ENCODE results near the gene TSPAN4.

The TSPAN4 gene

GRCh38 chr11:855796-856195 lies 13.1 kb downstream of the TSPAN4 start:
- Mint-ChIP-seq H3K4me3 (no peak overlapping the region), H3K4me1 (ENCODE audit: low read depth) (no peaks in the 10 kb centered on the region), H3K9me3 (ENCODE audit: low read depth) (no peaks in the 10 kb centered on the region), H3K36me3 (no peaks in the 10 kb centered on the region), H3K27ac (no peak overlapping the region), H3K27me3 (no peaks in the 10 kb centered on the region)

- H3K36me3 Mint-ChIP-seq, result no peaks in the 10 kb centered on the region
- H3K4me3 Mint-ChIP-seq, result no peak overlapping the region
- H3K27ac Mint-ChIP-seq, result no peak overlapping the region
- H3K9me3 Mint-ChIP-seq (ENCODE audit: low read depth), result no peaks in the 10 kb centered on the region
- H3K4me1 Mint-ChIP-seq (ENCODE audit: low read depth), result no peaks in the 10 kb centered on the region
- no peaks in the 10 kb centered on the region for H3K27me3 Mint-ChIP-seq
These were observed 13.7 kb downstream of the TSPAN4 start for GRCh38 chr11:856397-856796.

GRCh38 chr11:858053-858761 lies 15.6 kb downstream of the TSPAN4 start:
- no peak overlapping the region for H3K4me3 Mint-ChIP-seq
- H3K27me3 Mint-ChIP-seq, result no peaks in the 10 kb centered on the region
- H3K4me1 Mint-ChIP-seq (ENCODE audit: low read depth), result no peaks in the 10 kb centered on the region
- H3K9me3 Mint-ChIP-seq (ENCODE audit: low read depth), result no peaks in the 10 kb centered on the region
- H3K27ac Mint-ChIP-seq, result no peak overlapping the region
- H3K36me3 Mint-ChIP-seq, result no peaks in the 10 kb centered on the region

DNA sequence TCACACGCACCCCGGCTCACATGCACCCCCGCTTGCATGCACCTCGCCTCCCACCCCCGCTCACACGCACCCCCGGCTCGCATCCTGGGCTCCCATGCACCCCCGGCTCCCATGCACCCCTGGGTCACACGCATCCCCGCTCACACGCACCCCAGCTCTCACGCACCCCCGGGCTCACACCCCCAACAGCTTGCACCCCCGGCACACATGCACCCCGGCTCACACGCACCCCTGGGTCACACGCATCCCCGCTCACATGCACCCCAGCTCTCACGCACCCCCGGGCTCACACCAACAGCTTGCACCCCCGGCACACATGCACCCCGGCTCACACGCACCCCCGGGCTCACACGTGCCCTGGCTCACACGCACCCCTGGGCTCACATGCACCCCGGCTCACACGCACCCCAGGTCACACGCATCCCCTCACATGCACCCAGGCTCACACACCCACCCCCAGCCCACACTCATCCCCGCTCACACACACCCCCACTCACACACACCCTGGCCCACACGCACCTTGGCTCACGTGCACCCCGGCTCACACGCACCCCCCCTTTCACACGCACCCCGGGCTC lies 16.2 kb downstream of the TSPAN4 start:
- Mint-ChIP-seq H3K4me1 (ENCODE audit: low read depth) (no peaks in the 10 kb centered on the region), H3K27me3 (no peaks in the 10 kb centered on the region), H3K4me3 (no peak overlapping the region), H3K27ac (no peak overlapping the region), H3K9me3 (ENCODE audit: low read depth) (no peaks in the 10 kb centered on the region), H3K36me3 (no peaks in the 10 kb centered on the region)

GRCh38 chr11:859394-860131 lies 16.9 kb downstream of the TSPAN4 start:
- Mint-ChIP-seq H3K4me1 (ENCODE audit: low read depth) (no peaks in the 10 kb centered on the region), H3K36me3 (no peaks in the 10 kb centered on the region), H3K27me3 (no peaks in the 10 kb centered on the region), H3K9me3 (ENCODE audit: low read depth) (no peaks in the 10 kb centered on the region), H3K27ac (no peak overlapping the region), H3K4me3 (no peak overlapping the region)

GRCh38 chr11:860234-861104 lies 17.8 kb downstream of the TSPAN4 start:
- H3K36me3 Mint-ChIP-seq, result no peaks in the 10 kb centered on the region
- H3K27ac Mint-ChIP-seq, result no peak overlapping the region
- H3K9me3 Mint-ChIP-seq (ENCODE audit: low read depth), result no peaks in the 10 kb centered on the region
- H3K27me3 Mint-ChIP-seq, result no peaks in the 10 kb centered on the region
- H3K4me1 Mint-ChIP-seq (ENCODE audit: low read depth), result no peaks in the 10 kb centered on the region
- H3K4me3 Mint-ChIP-seq, result no peak overlapping the region

GRCh38 chr11:861105-861479 lies 18.4 kb downstream of the TSPAN4 start:
- Mint-ChIP-seq H3K9me3 (ENCODE audit: low read depth) (no peaks in the 10 kb centered on the region), H3K4me1 (ENCODE audit: low read depth) (no peaks in the 10 kb centered on the region), H3K36me3 (no peaks in the 10 kb centered on the region), H3K27me3 (no peaks in the 10 kb centered on the region), H3K4me3 (no peak overlapping the region), H3K27ac (no peak overlapping the region)

- Mint-ChIP-seq H3K9me3 (ENCODE audit: low read depth) (no peaks in the 10 kb centered on the region), H3K27ac (no peak overlapping the region), H3K27me3 (no peaks in the 10 kb centered on the region), H3K4me1 (ENCODE audit: low read depth) (no peaks in the 10 kb centered on the region), H3K4me3 (no peak overlapping the region), H3K36me3 (no peaks in the 10 kb centered on the region)
These were observed 19.5 kb downstream of the TSPAN4 start for GRCh38 chr11:862081-862661.

DNA sequence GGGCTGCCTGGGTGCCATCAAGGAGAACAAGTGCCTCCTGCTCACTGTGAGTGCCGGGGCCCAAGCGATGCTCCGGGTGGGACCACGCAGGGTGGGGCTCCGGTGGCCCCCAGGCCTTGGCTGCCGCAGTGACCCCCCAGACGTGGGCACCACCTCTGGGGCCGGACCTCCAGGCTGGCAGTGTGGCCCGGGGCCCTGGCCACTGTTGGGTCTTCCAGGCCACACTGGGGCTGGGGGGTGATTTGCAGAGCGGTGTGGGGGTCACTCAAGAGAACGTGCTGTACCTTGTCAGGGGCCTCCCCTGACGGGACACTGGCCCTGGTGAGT lies 20.0 kb downstream of the TSPAN4 start:
- H3K27me3 Mint-ChIP-seq, result no peaks in the 10 kb centered on the region
- H3K4me1 Mint-ChIP-seq (ENCODE audit: low read depth), result no peaks in the 10 kb centered on the region
- H3K36me3 Mint-ChIP-seq, result no peaks in the 10 kb centered on the region
- H3K27ac Mint-ChIP-seq, result no peak overlapping the region
- no peaks in the 10 kb centered on the region for H3K9me3 Mint-ChIP-seq (ENCODE audit: low read depth)
- no peak overlapping the region for H3K4me3 Mint-ChIP-seq

- Mint-ChIP-seq H3K27me3 (no peaks in the 10 kb centered on the region), H3K9me3 (ENCODE audit: low read depth) (no peaks in the 10 kb centered on the region), H3K36me3 (no peaks in the 10 kb centered on the region), H3K4me1 (ENCODE audit: low read depth) (no peaks in the 10 kb centered on the region), H3K4me3 (no peak overlapping the region), H3K27ac (no peak overlapping the region)
These were observed 20.6 kb downstream of the TSPAN4 start for GRCh38 chr11:863023-863909.

GRCh38 chr11:863910-864827 lies 21.5 kb downstream of the TSPAN4 start:
- Mint-ChIP-seq H3K27ac (no peak overlapping the region), H3K36me3 (no peaks in the 10 kb centered on the region)

GRCh38 chr11:864898-865297 lies 22.2 kb downstream of the TSPAN4 start:
- no peak overlapping the region for H3K27ac Mint-ChIP-seq
- H3K4me3 Mint-ChIP-seq, result no peak overlapping the region
- H3K4me1 Mint-ChIP-seq (ENCODE audit: low read depth), result no peaks in the 10 kb centered on the region
- H3K9me3 Mint-ChIP-seq (ENCODE audit: low read depth), result no peaks in the 10 kb centered on the region
- H3K36me3 Mint-ChIP-seq, result no peaks in the 10 kb centered on the region
- no peaks in the 10 kb centered on the region for H3K27me3 Mint-ChIP-seq

More at GRCh38 chr11:863910-864827, 21.5 kb downstream of the TSPAN4 start:
- Mint-ChIP-seq H3K9me3 (ENCODE audit: low read depth) (no peaks in the 10 kb centered on the region), H3K27me3 (no peaks in the 10 kb centered on the region), H3K4me1 (ENCODE audit: low read depth) (no peaks in the 10 kb centered on the region), H3K4me3 (no peak overlapping the region)
